ENCODE data around the gene TLCD3A. TPM values are rescaled to one million over a fixed set of nuclear protein-coding genes. Genes with fewer than 3 reads are reported as not detected.
"Not testable (repeated sequence)": the region's sequence is repeated elsewhere in the genome, so short reads cannot be mapped to it uniquely, and the experiment has no call there.

The TLCD3A gene
- total RNA-seq, 1 donor from 2014 or later: 38.4 TPM

- Histone ChIP-seq H3K36me3 (ENCODE audit: control insufficient read depth, insufficient read depth, low read length) (no peaks in the 10 kb centered on the region), H3K4me3 (ENCODE audit: low read depth, low read length) (peak within 1 kb of the TSS; percentile 62), H3K27me3 (ENCODE audit: control insufficient read depth, insufficient read depth, low read length) (no peaks in the 10 kb centered on the region)
- peak; percentile 91 for TF ChIP-seq CTCF (IDR thresholded peaks at IDR 0.05; ENCODE audit: insufficient read depth, low read length, poor library complexity, severe bottlenecking)
- DNase-seq (ENCODE audit: low read depth): peak; percentile 39
Measured at GRCh38 chr17:752002-752619, 19.7 kb downstream of the TLCD3A start, which contains the start of gene GEMIN4. GEMIN4 (minus strand) TSS chr17:752264; CDS start chr17:752142, 122 bp downstream.

GRCh38 chr17:752620-753219 is 20.3 kb downstream of the TLCD3A start:
- no peak for TF ChIP-seq CTCF (IDR thresholded peaks at IDR 0.05; ENCODE audit: insufficient read depth, low read length, poor library complexity, severe bottlenecking)
- DNase-seq (ENCODE audit: low read depth): no peak
- Histone ChIP-seq H3K36me3 (ENCODE audit: control insufficient read depth, insufficient read depth, low read length) (no peaks in the 10 kb centered on the region), H3K27me3 (ENCODE audit: control insufficient read depth, insufficient read depth, low read length) (no peaks in the 10 kb centered on the region), H3K4me3 (ENCODE audit: low read depth, low read length) (peak overlapping the region; percentile 62)

GRCh38 chr17:753418-753817 is 21.0 kb downstream of the TLCD3A start:
- TF ChIP-seq CTCF (IDR thresholded peaks at IDR 0.05; ENCODE audit: insufficient read depth, low read length, poor library complexity, severe bottlenecking): no peak
- no peak for DNase-seq (ENCODE audit: low read depth)
- Histone ChIP-seq H3K27me3 (ENCODE audit: control insufficient read depth, insufficient read depth, low read length) (no peaks in the 10 kb centered on the region), H3K4me3 (ENCODE audit: low read depth, low read length) (no peak overlapping the region), H3K36me3 (ENCODE audit: control insufficient read depth, insufficient read depth, low read length) (no peaks in the 10 kb centered on the region)

- H3K27me3 ChIP-seq (ENCODE audit: control insufficient read depth, insufficient read depth, low read length); DNase-seq (ENCODE audit: low read depth); H3K36me3 ChIP-seq (ENCODE audit: control insufficient read depth, insufficient read depth, low read length); H3K4me3 ChIP-seq (ENCODE audit: low read depth, low read length): not testable (repeated sequence)
Measured at GRCh38 chr17:755319-755961, 23.0 kb downstream of the TLCD3A start.

- not testable (repeated sequence) for H3K27me3 ChIP-seq (ENCODE audit: control insufficient read depth, insufficient read depth, low read length); H3K4me3 ChIP-seq (ENCODE audit: low read depth, low read length); DNase-seq (ENCODE audit: low read depth); H3K36me3 ChIP-seq (ENCODE audit: control insufficient read depth, insufficient read depth, low read length)
Measured at GRCh38 chr17:756010-756567, 23.7 kb downstream of the TLCD3A start.

- TF ChIP-seq CTCF (IDR thresholded peaks at IDR 0.05; ENCODE audit: insufficient read depth, low read length, poor library complexity, severe bottlenecking): no peak
- Histone ChIP-seq H3K36me3 (ENCODE audit: control insufficient read depth, insufficient read depth, low read length) (no peaks in the 10 kb centered on the region), H3K27me3 (ENCODE audit: control insufficient read depth, insufficient read depth, low read length) (no peaks in the 10 kb centered on the region), H3K4me3 (ENCODE audit: low read depth, low read length) (no peak overlapping the region)
- no peak for DNase-seq (ENCODE audit: low read depth)
Measured at GRCh38 chr17:759964-760363, 27.6 kb downstream of the TLCD3A start.
